Gastroesophageal sphincter (tissue), 3 donors: ENCODE measurements around the gene CYTH1.

Experiments
- CTCF ChIP-seq, 4 experiments: fragments of 200-600 bp in 2 of 4; fragments of 450-650 bp in 2 of 4; sonication (generic) in 1 of 4; IDR thresholded peaks; one replicate each; pipeline ENCODE4 v1.5.1; 2017 to 2019; ENCODE audit warnings: antibody characterized with exemption in 4 of 4, mild to moderate bottlenecking in 2 of 4, moderate library complexity in 2 of 4
- POLR2A ChIP-seq, 2 donors: fragments of 450-650 bp; IDR thresholded peaks; one replicate each; pipeline ENCODE4 v1.6.1; 2017; ENCODE audit warnings: antibody characterized with exemption in 2 of 2, mild to moderate bottlenecking in 2 of 2, moderate library complexity in 1 of 2
- POLR2AphosphoS5 ChIP-seq: sonication (generic); formaldehyde crosslinking; IDR thresholded peaks from one replicate; pipeline ENCODE4 v1.6.1; 2017; ENCODE audit warnings: antibody characterized with exemption

GRCh38 chr17:78790552-78790951 lies 8.5 kb upstream of the CYTH1 start:
- TF ChIP-seq CTCF (IDR thresholded peaks at IDR 0.05) (no peak), POLR2A (IDR thresholded peaks at IDR 0.05) (no peak), POLR2AphosphoS5 (no peak)
